ENCODE results near the gene ADAMTS16. TPM values are rescaled to one million over a fixed set of nuclear protein-coding genes. Genes with fewer than 3 reads are reported as not detected.

Gene ADAMTS16
- polyA plus RNA-seq, 3 donors, result not detected

GRCh38 chr5:5149154-5149553 is 9.0 kb downstream of the ADAMTS16 start:
- H3K9ac ChIP-seq (ENCODE audit: insufficient read depth, low read length, poor library complexity, severe bottlenecking), result no peak overlapping the region
- no peaks in the 10 kb centered on the region for H3K4me1 Mint-ChIP-seq
- H3K9me3 Mint-ChIP-seq, result peaks cover 0 to 7% (median 5%) of the 10 kb centered on the region in 7 donors
- no peak for TF ChIP-seq CTCF (IDR thresholded peaks at IDR 0.05)
- no peak overlapping the region for H3K4me3 Mint-ChIP-seq
- no peaks in the 10 kb centered on the region for H3K36me3 Mint-ChIP-seq
- H3K4me3 ChIP-seq (replicated peaks in 1 of 3; ENCODE audit: low read depth in 2 of 3, low read length in 3 of 3), result no peak overlapping the region
- H3K9me3 ChIP-seq (replicated peaks in 1 of 2; ENCODE audit: control insufficient read depth in 1 of 2, insufficient read depth in 1 of 2, low read length in 2 of 2), result peaks cover 0 to 5% of the 10 kb centered on the region in 2 donors
- H4K20me1 ChIP-seq (ENCODE audit: insufficient read depth, low read length), result no peaks in the 10 kb centered on the region
- H3K27ac Mint-ChIP-seq, result no peak overlapping the region
- H3K27me3 ChIP-seq (ENCODE audit: control insufficient read depth in 2 of 2, insufficient read depth in 2 of 2, low read length in 2 of 2), result no peaks in the 10 kb centered on the region
- no peak for DNase-seq
- WGBS (ENCODE audit: insufficient coverage), result no CpG with 5 or more reads among the region's 1 CpG
- no peaks in the 10 kb centered on the region for H3K79me2 ChIP-seq (ENCODE audit: insufficient read depth, low read length)
- H3K36me3 ChIP-seq (replicated peaks in 1 of 2; ENCODE audit: control insufficient read depth in 1 of 2, insufficient read depth in 2 of 2, low read length in 2 of 2), result no peaks in the 10 kb centered on the region
- intact Hi-C loops (cut with micrococcal nuclease), result loop anchor here in 1 of 2 donors (10.0 kb wide), 1 partner anchor 1596 kb away; no protein-coding TSS in a partner anchor
- H3K27me3 Mint-ChIP-seq (ENCODE audit: low read depth in 3 of 3), result peaks cover 0 to 3% (median 2%) of the 10 kb centered on the region in 3 donors
- H3K4me1 ChIP-seq (ENCODE audit: control insufficient read depth in 1 of 2, insufficient read depth in 2 of 2, low read length in 2 of 2), result no peaks in the 10 kb centered on the region
- no peak overlapping the region for H2AFZ ChIP-seq (ENCODE audit: insufficient read depth, low read depth, low read length, poor library complexity, severe bottlenecking)
- H3K4me2 ChIP-seq (replicated peaks; ENCODE audit: extremely low read depth, low read length, poor library complexity, severe bottlenecking), result no peak overlapping the region
- no peak overlapping the region for H3K27ac ChIP-seq (ENCODE audit: low read depth in 1 of 2, low read length in 2 of 2)

- Histone ChIP-seq H3K27ac (ENCODE audit: low read depth in 1 of 2, low read length in 2 of 2) (no peak overlapping the region), H3K27me3 (ENCODE audit: control insufficient read depth in 2 of 2, insufficient read depth in 2 of 2, low read length in 2 of 2) (no peaks in the 10 kb centered on the region), H3K9me3 (replicated peaks in 1 of 2; ENCODE audit: control insufficient read depth in 1 of 2, insufficient read depth in 1 of 2, low read length in 2 of 2) (peaks cover 0 to 8% of the 10 kb centered on the region in 2 donors), H3K36me3 (replicated peaks in 1 of 2; ENCODE audit: control insufficient read depth in 1 of 2, insufficient read depth in 2 of 2, low read length in 2 of 2) (no peaks in the 10 kb centered on the region), H3K4me2 (replicated peaks; ENCODE audit: extremely low read depth, low read length, poor library complexity, severe bottlenecking) (no peak overlapping the region), H3K4me1 (ENCODE audit: control insufficient read depth in 1 of 2, insufficient read depth in 2 of 2, low read length in 2 of 2) (no peaks in the 10 kb centered on the region), H4K20me1 (ENCODE audit: insufficient read depth, low read length) (no peaks in the 10 kb centered on the region), H3K79me2 (ENCODE audit: insufficient read depth, low read length) (no peaks in the 10 kb centered on the region), H3K4me3 (replicated peaks in 1 of 3; ENCODE audit: low read depth in 2 of 3, low read length in 3 of 3) (no peak overlapping the region), H2AFZ (ENCODE audit: insufficient read depth, low read depth, low read length, poor library complexity, severe bottlenecking) (no peak overlapping the region), H3K9ac (ENCODE audit: insufficient read depth, low read length, poor library complexity, severe bottlenecking) (no peak overlapping the region)
- no CpG with 5 or more reads among the region's 3 CpGs for WGBS (ENCODE audit: insufficient coverage)
- Mint-ChIP-seq H3K27me3 (ENCODE audit: low read depth in 3 of 3) (peaks cover 0 to 3% (median 2%) of the 10 kb centered on the region in 3 donors), H3K27ac (no peak overlapping the region), H3K9me3 (peaks cover 2 to 10% (median 7%) of the 10 kb centered on the region in 7 donors), H3K36me3 (no peaks in the 10 kb centered on the region), H3K4me3 (no peak overlapping the region), H3K4me1 (no peaks in the 10 kb centered on the region)
- intact Hi-C loops (cut with micrococcal nuclease), result no loop called here
- no peak for TF ChIP-seq CTCF (IDR thresholded peaks at IDR 0.05)
- DNase-seq, result no peak
These were observed 10.5 kb downstream of the ADAMTS16 start for GRCh38 chr5:5150667-5151066.
